SK-N-MC (cell line): ENCODE data around the gene ARL5C.

Source experiments
- EZH2 ChIP-seq: fragments of 200-600 bp; sonication (generic); IDR thresholded peaks from one replicate; pipeline ENCODE4 v1.6.1; 2017; ENCODE audit warnings: antibody characterized with exemption
- FOXP2 ChIP-seq: optimal IDR thresholded peaks from 2 replicates; pipeline ENCODE3; 2011; ENCODE audit warnings: mild to moderate bottlenecking, moderate library complexity; ENCODE audit not compliant: insufficient read depth; ENCODE audit errors: extremely low read length, control extremely low read depth
- POLR2AphosphoS5 ChIP-seq: IDR thresholded peaks from 2 replicates; pipeline ENCODE4 v1.6.1; 2012; ENCODE audit warnings: mild to moderate bottlenecking, low read depth, low read length, borderline replicate concordance

GRCh38 chr17:39213852-39214251 lies 47.9 kb upstream of the ARL5C start:
- TF ChIP-seq POLR2AphosphoS5 (no peak), EZH2 (no peak), FOXP2 (no peak)
